K562 (cell line): Measurements from ENCODE around the gene SCEL. TPM values are rescaled to one million over a fixed set of nuclear protein-coding genes. Genes with fewer than 3 reads are reported as not detected.

ENCODE experiments used
- ATAC-seq: fragments of 200-7000 bp; cut with Tn5 transposase; 3 replicates; pipeline ENCODE4 v1.9.1; 2020; ENCODE audit warnings: moderate library complexity
- BruUV-seq: library from RNA; stranded (reverse); fragments of 400-500 nt; replicated peaks from 2 replicates; lab custom pipeline; 2021; lab: Mats Ljungman, UMichigan
- CTCF ChIA-PET: fragments of 300-600 bp; formaldehyde crosslinking; extraction: SDS; loops from one replicate; lab custom pipeline; 2021; ENCODE audit warnings: low intra/inter-chr PET ratio; lab: Yijun Ruan, JAX
- POLR2A ChIA-PET: fragments of 300-600, 350-650 bp; sonication (Branson Sonifier 250); formaldehyde crosslinking; extraction: SDS; loops from one replicate; lab custom pipeline; 2021; ENCODE audit warnings: antibody characterized with exemption, inconsistent platforms; lab: Yijun Ruan, JAX
- DNase-seq, 4 experiments: peaks; one replicate each; pipeline versions ENCODE4 v3.0.0 to v3.0.0-alpha.2; 2011 to 2018; ENCODE audit warnings: low spot score in 3 of 4, mixed read lengths in 3 of 4; ENCODE audit errors: extremely low read depth in 1 of 4
- FAIRE-seq: peaks from 2 replicates; lab custom pipeline; 2011; peaks lifted over from hg19 to GRCh38; lab: Jason Lieb, UNC
- H2AFZ ChIP-seq: 2 replicates; pipeline ENCODE4 v1.6.0; 2011; ENCODE audit warnings: low read depth, low read length, control low read depth, inconsistent platforms
- H3K27ac ChIP-seq: fragments of 200-600 bp; 3 replicates; pipeline ENCODE4 v1.8.0; 2011; ENCODE audit warnings: low read depth, mild to moderate bottlenecking, control low read depth, inconsistent platforms, low read length, moderate library complexity, mixed read lengths; ENCODE audit errors: extremely low read depth
- H3K27me3 ChIP-seq, 2 experiments: fragments of 300-600 bp in 1 of 2; 2 replicates in 1 of 2; 3 replicates in 1 of 2; pipeline versions ENCODE4 v1.6.0 to v1.8.0; 2011; ENCODE audit warnings: inconsistent platforms in 2 of 2, low read length in 2 of 2, mild to moderate bottlenecking in 1 of 2, mixed read lengths in 1 of 2, moderate library complexity in 1 of 2; ENCODE audit not compliant: control insufficient read depth in 2 of 2, insufficient read depth in 2 of 2
- H3K36me3 ChIP-seq: fragments of 300-600 bp; 3 replicates; pipeline ENCODE4 v1.8.0; 2011; ENCODE audit warnings: mild to moderate bottlenecking, low read length, inconsistent platforms; ENCODE audit not compliant: control insufficient read depth, insufficient read depth
- H3K4me1 ChIP-seq, 2 experiments: fragments of 200-600 bp in 1 of 2; replicated peaks in 1 of 2; 2 replicates in 1 of 2; 3 replicates in 1 of 2; pipeline versions ENCODE4 v1.5.1 to v1.8.0; 2011; ENCODE audit warnings: inconsistent platforms in 2 of 2, low read length in 2 of 2, mild to moderate bottlenecking in 1 of 2, mixed read lengths in 1 of 2, moderate library complexity in 1 of 2; ENCODE audit not compliant: control insufficient read depth in 2 of 2, insufficient read depth in 2 of 2
- H3K4me2 ChIP-seq: 2 replicates; pipeline ENCODE4 v1.6.1; 2011; ENCODE audit warnings: low read length, control low read depth, inconsistent platforms, mixed read lengths; ENCODE audit not compliant: insufficient read depth
- H3K4me3 ChIP-seq: fragments of 200-600 bp; sonication (generic), shearing (Covaris generic); 2 replicates; pipeline ENCODE4 v1.5.1; 2016; ENCODE audit warnings: control low read depth, inconsistent platforms
- H3K79me2 ChIP-seq: fragments of 200-600 bp; 3 replicates; pipeline ENCODE4 v1.8.0; 2011; ENCODE audit warnings: low read length, inconsistent platforms; ENCODE audit not compliant: control insufficient read depth, insufficient read depth
- H3K9ac ChIP-seq, 2 experiments: 2 replicates each; pipeline versions ENCODE4 v1.6.0 to v1.6.1; 2011; ENCODE audit warnings: low read depth in 2 of 2, low read length in 2 of 2, control low read depth in 1 of 2, inconsistent platforms in 1 of 2, mild to moderate bottlenecking in 1 of 2, mixed read lengths in 1 of 2; ENCODE audit not compliant: insufficient read depth in 1 of 2
- H3K9me1 ChIP-seq: one replicate; pipeline ENCODE4 v1.6.0; 2011; ENCODE audit warnings: inconsistent platforms, mild to moderate bottlenecking, low read length, moderate library complexity; ENCODE audit not compliant: control insufficient read depth, insufficient read depth
- H3K9me3 ChIP-seq: replicated peaks from 2 replicates; pipeline ENCODE4 v1.5.1; 2011; ENCODE audit warnings: low read depth, low read length, inconsistent platforms; ENCODE audit not compliant: control insufficient read depth, insufficient read depth
- H4K20me1 ChIP-seq: replicated peaks from 2 replicates; pipeline ENCODE4 v1.6.1; 2011; ENCODE audit warnings: low read length, inconsistent platforms, mixed read lengths; ENCODE audit not compliant: control insufficient read depth, insufficient read depth
- CHD7 ChIP-seq: fragments of 200-600 bp; sonication (generic); IDR thresholded peaks from one replicate; pipeline ENCODE4 v1.6.1; 2012; ENCODE audit warnings: mild to moderate bottlenecking, low read depth, low read length, inconsistent platforms
- TFE3 ChIP-seq: fragments of 450-650 bp; formaldehyde crosslinking; IDR thresholded peaks from 2 replicates; pipeline ENCODE4 v1.4.0; 2020; ENCODE audit warnings: mild to moderate bottlenecking, mixed read lengths
- WHSC1 ChIP-seq: IDR thresholded peaks from one replicate; pipeline ENCODE4 v1.6.1; 2012; ENCODE audit warnings: low read length, control low read depth, inconsistent platforms
- ZNF232 ChIP-seq: sonication (generic); formaldehyde crosslinking; IDR thresholded peaks from 2 replicates; pipeline ENCODE4 v1.8.0; 2022; ENCODE audit warnings: mild to moderate bottlenecking, missing genetic modification reagents
- ZNF695 ChIP-seq: fragments of 450-650 bp; formaldehyde crosslinking; IDR thresholded peaks from 2 replicates; pipeline ENCODE4 v1.4.0; 2020; ENCODE audit warnings: mild to moderate bottlenecking, moderate library complexity
- WGBS: fragments of 100-300 bp; shearing (Covaris generic); methylation state at CpG from one replicate; pipeline ENCODE4 v1.1.6; 2016; ENCODE audit warnings: low coverage, mixed read lengths; ENCODE audit not compliant: insufficient coverage; ENCODE audit errors: missing lambda C conversion rate; 5-methylcytosine and 5-hydroxymethylcytosine counted together
- in situ Hi-C: fragments of 300-500 bp; cut with MboI; formaldehyde crosslinking; loops from 4 replicates; pipeline ENCODE4 v1.15.0; 2018; ENCODE audit warnings: inconsistent platforms, mixed read lengths
- intact Hi-C: fragments of 100-400 bp; cut with micrococcal nuclease; formaldehyde crosslinking; loops from 2 replicates; pipeline ENCODE4 v1.14.2; 2022
- polyA plus RNA-seq, 8 experiments: library from polyadenylated mRNA; depleted of rRNA in 4 of 8; stranded (reverse) in 5 of 8; unstranded in 3 of 8; fragments of >200 nt; fragmentation: Nextera tagmentation in 2 of 8; fragmentation: Illumina TruSeq in 1 of 8; extraction: Ambion mirVana in 2 of 8; extraction: Trizol in 1 of 8; gene quantifications; 2 replicates each; pipeline versions ENCODE4 v1.2.1 to v1.2.3, GENCODE V29; 2011 to 2014; ENCODE audit warnings: inconsistent platforms in 1 of 8, missing spikeins in 1 of 8
- total RNA-seq, 7 experiments: library from RNA; depleted of rRNA in 6 of 7; stranded (reverse); fragments of >200 nt in 6 of 7; fragmentation: Illumina TruSeq in 2 of 7; extraction: Trizol in 2 of 7; gene quantifications; 2 replicates each; pipeline versions ENCODE4 v1.2.1 to v1.2.3, GENCODE V29; 2011 to 2021; ENCODE audit warnings: low replicate concordance in 1 of 7

Gene SCEL
- total and polyA plus RNA-seq, 9 of the 15 experiments (the other 6 are each of a cell fraction or from before 2014, with no cell fraction given) = not detected

GRCh38 chr13:77692746-77693448, 157.4 kb downstream of the SCEL start (continued):
- no peak for TF ChIP-seq TFE3

- no TSS peak for BruUV-seq
- no peak for DNase-seq
- FAIRE-seq = no peak
- Histone ChIP-seq H3K9me3 (no peaks in the 10 kb centered on the region), H3K4me1 (peaks cover 0 to 13% of the 10 kb centered on the region in 2 experiments; a peak in 2 of 5 replicates), H3K36me3 (no peaks in the 10 kb centered on the region), H4K20me1 (no peaks in the 10 kb centered on the region), H3K27me3 (no peaks in the 10 kb centered on the region), H3K27ac (no peak overlapping the region), H3K4me3 (no peak overlapping the region), H2AFZ (no peak overlapping the region), H3K4me2 (no peak overlapping the region), H3K9ac (no peak overlapping the region), H3K79me2 (no peaks in the 10 kb centered on the region), H3K9me1 (no peaks in the 10 kb centered on the region)
- in situ Hi-C loops (no loop called here), intact Hi-C loops (no loop called here)
- POLR2A ChIA-PET = interaction anchor here (0.6 kb wide), 1 partner anchor 450 kb away, joined by 3 read pairs; no protein-coding TSS in a partner anchor
- 0% methylated on average over 2 of the region's 2 CpGs for WGBS
- CTCF ChIA-PET = no interaction called here
- ATAC-seq = no peak
- TF ChIP-seq WHSC1 (no peak), ZNF695 (no peak), ZNF232 (CRISPR knock-in tag) (no peak), CHD7 (no peak)
Measured at GRCh38 chr13:77693449-77693940, 158.0 kb downstream of the SCEL start.
